K562 (cell line): ENCODE measurements around the gene CELF4. TPM values are rescaled to one million over a fixed set of nuclear protein-coding genes. Genes with fewer than 3 reads are reported as not detected.

Experiments used
- ATAC-seq: fragments of 200-7000 bp; cut with Tn5 transposase; 3 replicates; pipeline ENCODE4 v1.9.1; 2020; ENCODE audit warnings: moderate library complexity
- BruUV-seq: library from RNA; stranded (reverse); fragments of 400-500 nt; replicated peaks from 2 replicates; lab custom pipeline; 2021; lab: Mats Ljungman, UMichigan
- CTCF ChIA-PET: fragments of 300-600 bp; formaldehyde crosslinking; extraction: SDS; loops from one replicate; lab custom pipeline; 2021; ENCODE audit warnings: low intra/inter-chr PET ratio; lab: Yijun Ruan, JAX
- POLR2A ChIA-PET: fragments of 300-600, 350-650 bp; sonication (Branson Sonifier 250); formaldehyde crosslinking; extraction: SDS; loops from one replicate; lab custom pipeline; 2021; ENCODE audit warnings: antibody characterized with exemption, inconsistent platforms; lab: Yijun Ruan, JAX
- DNase-seq, 4 experiments: peaks; one replicate each; pipeline versions ENCODE4 v3.0.0 to v3.0.0-alpha.2; 2011 to 2018; ENCODE audit warnings: low spot score in 3 of 4, mixed read lengths in 3 of 4; ENCODE audit errors: extremely low read depth in 1 of 4
- FAIRE-seq: peaks from 2 replicates; lab custom pipeline; 2011; peaks lifted over from hg19 to GRCh38; lab: Jason Lieb, UNC
- H2AFZ ChIP-seq: 2 replicates; pipeline ENCODE4 v1.6.0; 2011; ENCODE audit warnings: low read depth, low read length, control low read depth, inconsistent platforms
- H3K27ac ChIP-seq: fragments of 200-600 bp; 3 replicates; pipeline ENCODE4 v1.8.0; 2011; ENCODE audit warnings: low read depth, mild to moderate bottlenecking, control low read depth, inconsistent platforms, low read length, moderate library complexity, mixed read lengths; ENCODE audit errors: extremely low read depth
- H3K27me3 ChIP-seq, 2 experiments: fragments of 300-600 bp in 1 of 2; 2 replicates in 1 of 2; 3 replicates in 1 of 2; pipeline versions ENCODE4 v1.6.0 to v1.8.0; 2011; ENCODE audit warnings: inconsistent platforms in 2 of 2, low read length in 2 of 2, mild to moderate bottlenecking in 1 of 2, mixed read lengths in 1 of 2, moderate library complexity in 1 of 2; ENCODE audit not compliant: control insufficient read depth in 2 of 2, insufficient read depth in 2 of 2
- H3K36me3 ChIP-seq: fragments of 300-600 bp; 3 replicates; pipeline ENCODE4 v1.8.0; 2011; ENCODE audit warnings: mild to moderate bottlenecking, low read length, inconsistent platforms; ENCODE audit not compliant: control insufficient read depth, insufficient read depth
- H3K4me1 ChIP-seq, 2 experiments: fragments of 200-600 bp in 1 of 2; replicated peaks in 1 of 2; 2 replicates in 1 of 2; 3 replicates in 1 of 2; pipeline versions ENCODE4 v1.5.1 to v1.8.0; 2011; ENCODE audit warnings: inconsistent platforms in 2 of 2, low read length in 2 of 2, mild to moderate bottlenecking in 1 of 2, mixed read lengths in 1 of 2, moderate library complexity in 1 of 2; ENCODE audit not compliant: control insufficient read depth in 2 of 2, insufficient read depth in 2 of 2
- H3K4me2 ChIP-seq: 2 replicates; pipeline ENCODE4 v1.6.1; 2011; ENCODE audit warnings: low read length, control low read depth, inconsistent platforms, mixed read lengths; ENCODE audit not compliant: insufficient read depth
- H3K4me3 ChIP-seq: fragments of 200-600 bp; sonication (generic), shearing (Covaris generic); 2 replicates; pipeline ENCODE4 v1.5.1; 2016; ENCODE audit warnings: control low read depth, inconsistent platforms
- H3K79me2 ChIP-seq: fragments of 200-600 bp; 3 replicates; pipeline ENCODE4 v1.8.0; 2011; ENCODE audit warnings: low read length, inconsistent platforms; ENCODE audit not compliant: control insufficient read depth, insufficient read depth
- H3K9ac ChIP-seq, 2 experiments: 2 replicates each; pipeline versions ENCODE4 v1.6.0 to v1.6.1; 2011; ENCODE audit warnings: low read depth in 2 of 2, low read length in 2 of 2, control low read depth in 1 of 2, inconsistent platforms in 1 of 2, mild to moderate bottlenecking in 1 of 2, mixed read lengths in 1 of 2; ENCODE audit not compliant: insufficient read depth in 1 of 2
- H3K9me1 ChIP-seq: one replicate; pipeline ENCODE4 v1.6.0; 2011; ENCODE audit warnings: inconsistent platforms, mild to moderate bottlenecking, low read length, moderate library complexity; ENCODE audit not compliant: control insufficient read depth, insufficient read depth
- H3K9me3 ChIP-seq: replicated peaks from 2 replicates; pipeline ENCODE4 v1.5.1; 2011; ENCODE audit warnings: low read depth, low read length, inconsistent platforms; ENCODE audit not compliant: control insufficient read depth, insufficient read depth
- H4K20me1 ChIP-seq: replicated peaks from 2 replicates; pipeline ENCODE4 v1.6.1; 2011; ENCODE audit warnings: low read length, inconsistent platforms, mixed read lengths; ENCODE audit not compliant: control insufficient read depth, insufficient read depth
- AFF4 ChIP-seq: sonication (generic); formaldehyde crosslinking; IDR thresholded peaks from 2 replicates; pipeline ENCODE4 v1.8.0; 2023; ENCODE audit warnings: mild to moderate bottlenecking, missing genetic modification reagents
- CBFA2T2 ChIP-seq: fragments of 450-650 bp; conservative IDR thresholded peaks from 2 replicates; pipeline ENCODE4 v1.6.1; 2017; ENCODE audit warnings: mild to moderate bottlenecking
- NUFIP1 ChIP-seq: fragments of 450-650 bp; IDR thresholded peaks from 2 replicates; pipeline ENCODE4 v1.6.1; 2018; ENCODE audit not compliant: partially characterized antibody
- POU5F1 ChIP-seq: fragments of 150-350 bp; IDR thresholded peaks from 2 replicates; pipeline ENCODE4 v1.6.1; 2014; ENCODE audit warnings: borderline replicate concordance, low read length, low read depth, mild to moderate bottlenecking; ENCODE audit not compliant: partially characterized antibody
- PRDM10 ChIP-seq: fragments of 450-650 bp; IDR thresholded peaks from 2 replicates; pipeline ENCODE4 v1.6.1; 2018; ENCODE audit not compliant: partially characterized antibody
- TAF15 ChIP-seq: fragments of 200-400 bp; formaldehyde crosslinking; IDR thresholded peaks from 2 replicates; pipeline ENCODE4 v1.6.1; 2017; ENCODE audit warnings: mild to moderate bottlenecking, low read depth, low read length, moderate library complexity
- TCF3 ChIP-seq: sonication (generic); formaldehyde crosslinking; IDR thresholded peaks from 2 replicates; pipeline ENCODE4 v1.4.0; 2020; ENCODE audit warnings: mild to moderate bottlenecking, missing genetic modification reagents
- ZNF316 ChIP-seq: fragments of 450-650 bp; IDR thresholded peaks from 2 replicates; pipeline ENCODE4 v1.6.1; 2016
- ZNF75A ChIP-seq: fragments of 450-650 bp; formaldehyde crosslinking; IDR thresholded peaks from 2 replicates; pipeline ENCODE4 v1.4.0; 2020; ENCODE audit warnings: mild to moderate bottlenecking
- WGBS: fragments of 100-300 bp; shearing (Covaris generic); methylation state at CpG from one replicate; pipeline ENCODE4 v1.1.6; 2016; ENCODE audit warnings: low coverage, mixed read lengths; ENCODE audit not compliant: insufficient coverage; ENCODE audit errors: missing lambda C conversion rate; 5-methylcytosine and 5-hydroxymethylcytosine counted together
- in situ Hi-C: fragments of 300-500 bp; cut with MboI; formaldehyde crosslinking; loops from 4 replicates; pipeline ENCODE4 v1.15.0; 2018; ENCODE audit warnings: inconsistent platforms, mixed read lengths
- intact Hi-C: fragments of 100-400 bp; cut with micrococcal nuclease; formaldehyde crosslinking; loops from 2 replicates; pipeline ENCODE4 v1.14.2; 2022
- polyA plus RNA-seq, 8 experiments: library from polyadenylated mRNA; depleted of rRNA in 4 of 8; stranded (reverse) in 5 of 8; unstranded in 3 of 8; fragments of >200 nt; fragmentation: Nextera tagmentation in 2 of 8; fragmentation: Illumina TruSeq in 1 of 8; extraction: Ambion mirVana in 2 of 8; extraction: Trizol in 1 of 8; gene quantifications; 2 replicates each; pipeline versions ENCODE4 v1.2.1 to v1.2.3, GENCODE V29; 2011 to 2014; ENCODE audit warnings: inconsistent platforms in 1 of 8, missing spikeins in 1 of 8
- total RNA-seq, 7 experiments: library from RNA; depleted of rRNA in 6 of 7; stranded (reverse); fragments of >200 nt in 6 of 7; fragmentation: Illumina TruSeq in 2 of 7; extraction: Trizol in 2 of 7; gene quantifications; 2 replicates each; pipeline versions ENCODE4 v1.2.1 to v1.2.3, GENCODE V29; 2011 to 2021; ENCODE audit warnings: low replicate concordance in 1 of 7
- TF ChIP-seq, protein P1 (sequence below): sonication (generic); formaldehyde crosslinking; IDR thresholded peaks from 2 replicates; pipeline ENCODE4 v1.8.1; 2022; ENCODE audit warnings: missing genetic modification reagents
- TF ChIP-seq, protein P2 (sequence below): fragments of 450-650 bp; IDR thresholded peaks from 2 replicates; pipeline ENCODE4 v1.6.1; 2016; ENCODE audit warnings: mild to moderate bottlenecking

CELF4 gene
- total and polyA plus RNA-seq, 9 of the 15 experiments (the other 6 are each of a cell fraction or from before 2014, with no cell fraction given) = 0.04 to 0.24 (median 0.07) TPM; not detected in 3

DNA sequence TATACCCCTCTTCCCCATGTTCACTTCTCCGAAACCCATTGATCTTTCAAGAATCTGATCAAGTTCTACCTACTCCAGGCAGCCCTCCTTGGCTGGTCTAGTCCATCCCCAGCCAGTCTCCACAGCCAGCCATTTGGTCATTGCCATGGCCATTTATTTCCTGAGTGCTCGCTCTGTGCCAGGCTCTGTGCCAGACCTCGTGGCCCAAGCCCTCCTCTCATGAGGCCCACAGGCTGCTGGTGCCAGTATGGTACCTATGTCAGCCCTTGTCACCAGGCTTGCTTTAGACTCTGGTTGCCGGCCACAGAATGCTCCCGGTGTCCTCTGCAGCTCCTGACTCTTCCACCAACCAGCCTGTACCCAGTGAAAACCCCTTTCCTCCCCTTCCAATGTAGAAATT lies 78.8 kb downstream of the CELF4 start:
- Histone ChIP-seq H3K4me3 (no peak overlapping the region), H4K20me1 (peaks cover 3% of the 10 kb centered on the region; the same call in 1 of the 2 replicates), H3K4me1 (peaks cover 0 to 8% of the 10 kb centered on the region in 2 experiments; a peak in 2 of 5 replicates), H2AFZ (no peak overlapping the region), H3K27ac (no peak overlapping the region), H3K9me3 (no peaks in the 10 kb centered on the region), H3K9ac (0 out of 4 replicates have a peak overlapping the region, but pooled peaks of 1 of the 2 experiments have one; percentile 9), H3K79me2 (no peaks in the 10 kb centered on the region), H3K27me3 (peaks cover 0 to 32% of the 10 kb centered on the region in 2 experiments; a peak in 4 of 5 replicates), H3K4me2 (no peak overlapping the region), H3K9me1 (no peaks in the 10 kb centered on the region), H3K36me3 (no peaks in the 10 kb centered on the region)
- POLR2A ChIA-PET = interaction anchor here (1.4 kb wide), 1 partner anchor 19 kb away, joined by 3 read pairs; no protein-coding TSS in a partner anchor
- ATAC-seq (no peak), DNase-seq (no peak), FAIRE-seq (no peak)
- CTCF ChIA-PET = no interaction called here
- intact Hi-C loops = no loop called here
- BruUV-seq = no TSS peak
- WGBS = 3% methylated on average over 5 of the region's 5 CpGs
- in situ Hi-C loops = loop anchor here (25.0 kb wide), 1 partner anchor 550 kb away; no protein-coding TSS in a partner anchor
- TF ChIP-seq ZNF316 = no peak
- TF ChIP-seq ZNF75A (CRISPR knock-in tag) = no peak
- no peak for TF ChIP-seq AFF4
- TF ChIP-seq, protein P1, sequence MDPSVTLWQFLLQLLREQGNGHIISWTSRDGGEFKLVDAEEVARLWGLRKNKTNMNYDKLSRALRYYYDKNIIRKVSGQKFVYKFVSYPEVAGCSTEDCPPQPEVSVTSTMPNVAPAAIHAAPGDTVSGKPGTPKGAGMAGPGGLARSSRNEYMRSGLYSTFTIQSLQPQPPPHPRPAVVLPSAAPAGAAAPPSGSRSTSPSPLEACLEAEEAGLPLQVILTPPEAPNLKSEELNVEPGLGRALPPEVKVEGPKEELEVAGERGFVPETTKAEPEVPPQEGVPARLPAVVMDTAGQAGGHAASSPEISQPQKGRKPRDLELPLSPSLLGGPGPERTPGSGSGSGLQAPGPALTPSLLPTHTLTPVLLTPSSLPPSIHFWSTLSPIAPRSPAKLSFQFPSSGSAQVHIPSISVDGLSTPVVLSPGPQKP (CRISPR knock-in tag) = no peak
- TF ChIP-seq PRDM10 = no peak
- TF ChIP-seq CBFA2T2 = no peak
- no peak for TF ChIP-seq TCF3
- TF ChIP-seq TAF15 = no peak
- no peak for TF ChIP-seq POU5F1
- TF ChIP-seq NUFIP1 = no peak
- TF ChIP-seq, protein P2, sequence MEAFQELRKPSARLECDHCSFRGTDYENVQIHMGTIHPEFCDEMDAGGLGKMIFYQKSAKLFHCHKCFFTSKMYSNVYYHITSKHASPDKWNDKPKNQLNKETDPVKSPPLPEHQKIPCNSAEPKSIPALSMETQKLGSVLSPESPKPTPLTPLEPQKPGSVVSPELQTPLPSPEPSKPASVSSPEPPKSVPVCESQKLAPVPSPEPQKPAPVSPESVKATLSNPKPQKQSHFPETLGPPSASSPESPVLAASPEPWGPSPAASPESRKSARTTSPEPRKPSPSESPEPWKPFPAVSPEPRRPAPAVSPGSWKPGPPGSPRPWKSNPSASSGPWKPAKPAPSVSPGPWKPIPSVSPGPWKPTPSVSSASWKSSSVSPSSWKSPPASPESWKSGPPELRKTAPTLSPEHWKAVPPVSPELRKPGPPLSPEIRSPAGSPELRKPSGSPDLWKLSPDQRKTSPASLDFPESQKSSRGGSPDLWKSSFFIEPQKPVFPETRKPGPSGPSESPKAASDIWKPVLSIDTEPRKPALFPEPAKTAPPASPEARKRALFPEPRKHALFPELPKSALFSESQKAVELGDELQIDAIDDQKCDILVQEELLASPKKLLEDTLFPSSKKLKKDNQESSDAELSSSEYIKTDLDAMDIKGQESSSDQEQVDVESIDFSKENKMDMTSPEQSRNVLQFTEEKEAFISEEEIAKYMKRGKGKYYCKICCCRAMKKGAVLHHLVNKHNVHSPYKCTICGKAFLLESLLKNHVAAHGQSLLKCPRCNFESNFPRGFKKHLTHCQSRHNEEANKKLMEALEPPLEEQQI = no peak
